GM21619 (cell line): Measurements from ENCODE around the gene RBMS2.
"Not testable (repeated sequence)": the region's sequence is repeated elsewhere in the genome, so short reads cannot be mapped to it uniquely, and the experiment has no call there.

Experiments
- ATAC-seq: cut with Tn5 transposase; IDR thresholded peaks from one replicate; pipeline ENCODE4 v1.9.1; 2021; ENCODE audit not compliant: unreplicated experiment

The RBMS2 gene

GRCh38 chr12:56514014-56514318, 7.7 kb upstream of the RBMS2 start:
- ATAC-seq: not testable (repeated sequence)

GRCh38 chr12:56517854-56518253, 3.8 kb upstream of the RBMS2 start:
- no peak for ATAC-seq

GRCh38 chr12:56518570-56518969, 3.0 kb upstream of the RBMS2 start:
- ATAC-seq: no peak

GRCh38 chr12:56520048-56520447, 1.6 kb upstream of the RBMS2 start:
- ATAC-seq: no peak

GRCh38 chr12:56520506-56520905, 1.1 kb upstream of the RBMS2 start:
- no peak for ATAC-seq

GRCh38 chr12:56521209-56521589, 421 bp upstream of the RBMS2 start:
- no peak for ATAC-seq

GRCh38 chr12:56522411-56523193, 982 bp downstream of the RBMS2 start:
- ATAC-seq: no peak

- ATAC-seq: no peak
Measured at GRCh38 chr12:56528846-56529245, 7.2 kb downstream of the RBMS2 start.

GRCh38 chr12:56529656-56530055, 8.0 kb downstream of the RBMS2 start:
- ATAC-seq: no peak

- ATAC-seq: no peak
Measured at GRCh38 chr12:56530390-56531055, 8.9 kb downstream of the RBMS2 start.

- ATAC-seq: no peak
Measured at GRCh38 chr12:56537546-56537945, 15.9 kb downstream of the RBMS2 start.

GRCh38 chr12:56541631-56542030, 20.0 kb downstream of the RBMS2 start:
- no peak for ATAC-seq

GRCh38 chr12:56542164-56542563, 20.5 kb downstream of the RBMS2 start:
- no peak for ATAC-seq

- ATAC-seq: no peak
Measured at GRCh38 chr12:56545023-56545604, 23.5 kb downstream of the RBMS2 start.

GRCh38 chr12:56546680-56547079, 25.1 kb downstream of the RBMS2 start:
- no peak for ATAC-seq

- ATAC-seq: no peak
Measured at GRCh38 chr12:56551070-56551469, 29.4 kb downstream of the RBMS2 start.

GRCh38 chr12:56565510-56566101, 44.0 kb downstream of the RBMS2 start:
- ATAC-seq: peak; percentile 61

GRCh38 chr12:56568146-56568545, 46.5 kb downstream of the RBMS2 start:
- no peak for ATAC-seq

GRCh38 chr12:56571121-56571520, 49.5 kb downstream of the RBMS2 start:
- no peak for ATAC-seq

GRCh38 chr12:56572288-56572687, 50.7 kb downstream of the RBMS2 start:
- no peak for ATAC-seq

- ATAC-seq: no peak
Measured at GRCh38 chr12:56574210-56574609, 52.6 kb downstream of the RBMS2 start.

- not testable (repeated sequence) for ATAC-seq
Measured at GRCh38 chr12:56577248-56577647, 55.6 kb downstream of the RBMS2 start.
